C4-2B (cell line): Measurements from ENCODE around the gene MKRN3.
A peak's percentile ranks its signal among the peaks of the same experiment; 100 is the strongest.

Source experiments
- H3K27ac ChIP-seq: fragments of 450-650 bp; 2 replicates; pipeline ENCODE4 v1.5.1; 2017
- CTCF ChIP-seq: fragments of 450-650 bp; conservative IDR thresholded peaks from 2 replicates; pipeline ENCODE4 v1.5.1; 2017; ENCODE audit warnings: mild to moderate bottlenecking
- ZFX ChIP-seq: fragments of 450-650 bp; IDR thresholded peaks from 2 replicates; pipeline ENCODE4 v1.6.1; 2017

Gene MKRN3

GRCh38 chr15:23539892-23540291 lies 25.6 kb upstream of the MKRN3 start:
- no peak overlapping the region for H3K27ac ChIP-seq
- TF ChIP-seq ZFX, result no peak
- no peak for TF ChIP-seq CTCF

- H3K27ac ChIP-seq, result peak overlapping the region; percentile 67; the same call in 1 of the 2 replicates
- TF ChIP-seq ZFX (no peak), CTCF (no peak)
Measured at GRCh38 chr15:23546158-23546557, 19.3 kb upstream of the MKRN3 start.

GRCh38 chr15:23548071-23548470 lies 17.4 kb upstream of the MKRN3 start:
- no peak overlapping the region; the same call in 1 of the 2 replicates for H3K27ac ChIP-seq
- no peak for TF ChIP-seq ZFX
- TF ChIP-seq CTCF, result no peak

GRCh38 chr15:23561914-23562313 lies 3.6 kb upstream of the MKRN3 start:
- no peak overlapping the region for H3K27ac ChIP-seq
- no peak for TF ChIP-seq ZFX
- no peak for TF ChIP-seq CTCF

GRCh38 chr15:23564821-23565394 lies 566 bp upstream of the MKRN3 start:
- peak overlapping the region; percentile 94 for H3K27ac ChIP-seq
- TF ChIP-seq CTCF, result no peak
- no peak for TF ChIP-seq ZFX

- H3K27ac ChIP-seq, result peak overlapping the region; percentile 94
Measured at GRCh38 chr15:23566071-23566554, 639 bp downstream of the MKRN3 start.

More at GRCh38 chr15:23566071-23566554, 639 bp downstream of the MKRN3 start:
- TF ChIP-seq CTCF, result no peak
- TF ChIP-seq ZFX, result no peak; the same call in 1 of the 2 replicates
